SK-N-SH (cell line): Measurements from ENCODE around the gene C2orf74. TPM values are rescaled to one million over a fixed set of nuclear protein-coding genes. Genes with fewer than 3 reads are reported as not detected.

Experiments
- CTCF ChIA-PET: fragments of 300-600, 350-600 bp; formaldehyde crosslinking; extraction: SDS; loops from one replicate; lab custom pipeline; 2021; lab: Yijun Ruan, JAX
- POLR2A ChIA-PET: fragments of 350-600 bp; sonication (Branson Sonifier 250); formaldehyde crosslinking; extraction: SDS; loops from one replicate; lab custom pipeline; 2020; ENCODE audit warnings: antibody characterized with exemption, inconsistent platforms; lab: Yijun Ruan, JAX
- DNase-seq: peaks from one replicate; pipeline ENCODE4 v3.0.0; 2012
- H2AFZ ChIP-seq: fragments of 200-600 bp; sonication (generic); 2 replicates; pipeline ENCODE4 v1.8.1; 2016; ENCODE audit warnings: antibody characterized with exemption, mild to moderate bottlenecking, low read depth
- H3F3A ChIP-seq: fragments of 200-600 bp; sonication (generic); replicated peaks from 2 replicates; pipeline ENCODE3; 2016; ENCODE audit warnings: antibody characterized with exemption, mild to moderate bottlenecking; ENCODE audit not compliant: insufficient read depth
- H3K27ac ChIP-seq, 2 experiments: fragments of 200-500 bp in 1 of 2; fragments of 200-600 bp in 1 of 2; sonication (Bioruptor generic) in 1 of 2; sonication (generic), shearing (Covaris generic) in 1 of 2; 2 replicates each; pipeline versions ENCODE4 v1.5.1 to v1.6.1; 2014 to 2016; ENCODE audit warnings: low read depth in 2 of 2, inconsistent platforms in 1 of 2, low read length in 1 of 2, mild to moderate bottlenecking in 1 of 2, mixed read lengths in 1 of 2
- H3K27me3 ChIP-seq: fragments of 200-600 bp; sonication (generic), shearing (Covaris generic); 2 replicates; pipeline ENCODE4 v1.6.1; 2016; ENCODE audit warnings: mixed run types; ENCODE audit not compliant: insufficient read depth
- H3K36me3 ChIP-seq, 2 experiments: fragments of 200-500 bp in 1 of 2; fragments of 200-600 bp in 1 of 2; sonication (Bioruptor generic) in 1 of 2; sonication (generic) in 1 of 2; replicated peaks in 1 of 2; 2 replicates each; pipeline versions ENCODE3 to v1.5.1; 2014 to 2016; ENCODE audit warnings: low read length in 1 of 2, mild to moderate bottlenecking in 1 of 2; ENCODE audit not compliant: insufficient read depth in 2 of 2, control insufficient read depth in 1 of 2
- H3K4me1 ChIP-seq, 2 experiments: fragments of 200-500 bp in 1 of 2; fragments of 200-600 bp in 1 of 2; sonication (Bioruptor generic) in 1 of 2; sonication (generic), shearing (Covaris generic) in 1 of 2; 2 replicates each; pipeline versions ENCODE4 v1.5.1 to v1.6.1; 2014 to 2016; ENCODE audit warnings: low read depth in 1 of 2, low read length in 1 of 2, mixed run types in 1 of 2; ENCODE audit not compliant: insufficient read depth in 2 of 2, control insufficient read depth in 1 of 2
- H3K4me2 ChIP-seq: fragments of 200-600 bp; sonication (generic), shearing (Covaris generic); 2 replicates; pipeline ENCODE4 v1.6.1; 2017; ENCODE audit warnings: mixed run types
- H3K4me3 ChIP-seq, 2 experiments: fragments of 200-500 bp in 1 of 2; fragments of 200-600 bp in 1 of 2; sonication (Bioruptor generic) in 1 of 2; sonication (generic), shearing (Covaris generic) in 1 of 2; 2 replicates each; pipeline versions ENCODE4 v1.5.1 to v1.8.1; 2014 to 2016; ENCODE audit warnings: low read depth in 2 of 2, inconsistent platforms in 1 of 2, low read length in 1 of 2, mild to moderate bottlenecking in 1 of 2, mixed read lengths in 1 of 2, moderate library complexity in 1 of 2
- H3K79me2 ChIP-seq: fragments of 200-600 bp; sonication (generic); 2 replicates; pipeline ENCODE4 v1.8.1; 2017; ENCODE audit warnings: mild to moderate bottlenecking; ENCODE audit not compliant: insufficient read depth
- H3K9ac ChIP-seq: fragments of 200-600 bp; sonication (generic); 2 replicates; pipeline ENCODE4 v1.6.1; 2017; ENCODE audit warnings: mixed run types
- H3K9me2 ChIP-seq: fragments of 200-600 bp; sonication (generic); 2 replicates; pipeline ENCODE4 v1.6.1; 2017; ENCODE audit warnings: mixed run types
- H3K9me3 ChIP-seq: fragments of 200-600 bp; sonication (generic); 2 replicates; pipeline ENCODE4 v1.6.1; 2017; ENCODE audit warnings: mixed run types, mild to moderate bottlenecking, moderate library complexity
- H4K20me1 ChIP-seq: fragments of 200-600 bp; sonication (generic); 2 replicates; pipeline ENCODE4 v1.6.1; 2017; ENCODE audit warnings: mild to moderate bottlenecking, mixed run types; ENCODE audit not compliant: insufficient read depth
- FOXM1 ChIP-seq: IDR thresholded peaks from 2 replicates; pipeline ENCODE4 v1.4.0; 2012; ENCODE audit warnings: low read depth, mild to moderate bottlenecking
- NFIC ChIP-seq: IDR thresholded peaks from 2 replicates; pipeline ENCODE4 v1.4.0; 2012; ENCODE audit warnings: borderline replicate concordance
- TAF1 ChIP-seq: IDR thresholded peaks from 2 replicates; pipeline ENCODE4 v1.6.1; 2012; ENCODE audit warnings: low read depth, mild to moderate bottlenecking, low read length, moderate library complexity, borderline replicate concordance
- WGBS: methylation state at CpG from one replicate; pipeline ENCODE4 v1.1.6; 2017; ENCODE audit warnings: low lambda C conversion rate; 5-methylcytosine and 5-hydroxymethylcytosine counted together
- polyA plus RNA-seq, 3 experiments: library from polyadenylated mRNA; depleted of rRNA; stranded (reverse); fragments of >200 nt; gene quantifications; 2 replicates each; pipeline ENCODE4 v1.2.3, GENCODE V29; 2012
- TF ChIP-seq, protein P1 (sequence below): IDR thresholded peaks from 2 replicates; pipeline ENCODE4 v1.4.0; 2012; ENCODE audit warnings: low read depth, borderline replicate concordance
- TF ChIP-seq, protein P2 (sequence below): fragments of 150-350 bp; IDR thresholded peaks from 2 replicates; pipeline ENCODE4 v1.6.1; 2017; ENCODE audit warnings: antibody characterized with exemption, low read length, low read depth, borderline replicate concordance
- TF ChIP-seq, protein P3 (sequence below): IDR thresholded peaks from 2 replicates; pipeline ENCODE4 v1.4.0; 2012; ENCODE audit warnings: low read depth

The C2orf74 gene
- polyA plus RNA-seq, 1 of the 3 experiments (the other 2 are of a cell fraction), result 24.1 TPM

DNA sequence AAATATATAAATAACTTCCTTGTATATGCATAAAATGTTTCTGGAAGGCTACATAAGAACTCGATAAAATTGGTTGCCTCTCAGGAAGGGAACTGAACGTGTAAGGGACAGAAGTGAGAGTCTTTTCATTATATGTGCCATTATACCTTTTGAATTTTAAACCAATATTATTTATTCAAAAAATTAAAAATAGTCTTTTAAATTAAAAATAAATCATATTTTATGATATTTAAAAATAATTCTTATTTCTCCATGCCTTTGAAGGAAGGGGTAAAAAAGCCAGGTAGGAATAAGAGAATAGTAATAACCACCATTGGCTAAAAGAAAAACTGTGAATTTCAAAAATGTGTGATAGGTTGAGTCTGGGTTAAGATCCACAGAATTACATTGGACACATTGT lies 45.7 kb upstream of the C2orf74 start (continued):
- TF ChIP-seq, protein P1, sequence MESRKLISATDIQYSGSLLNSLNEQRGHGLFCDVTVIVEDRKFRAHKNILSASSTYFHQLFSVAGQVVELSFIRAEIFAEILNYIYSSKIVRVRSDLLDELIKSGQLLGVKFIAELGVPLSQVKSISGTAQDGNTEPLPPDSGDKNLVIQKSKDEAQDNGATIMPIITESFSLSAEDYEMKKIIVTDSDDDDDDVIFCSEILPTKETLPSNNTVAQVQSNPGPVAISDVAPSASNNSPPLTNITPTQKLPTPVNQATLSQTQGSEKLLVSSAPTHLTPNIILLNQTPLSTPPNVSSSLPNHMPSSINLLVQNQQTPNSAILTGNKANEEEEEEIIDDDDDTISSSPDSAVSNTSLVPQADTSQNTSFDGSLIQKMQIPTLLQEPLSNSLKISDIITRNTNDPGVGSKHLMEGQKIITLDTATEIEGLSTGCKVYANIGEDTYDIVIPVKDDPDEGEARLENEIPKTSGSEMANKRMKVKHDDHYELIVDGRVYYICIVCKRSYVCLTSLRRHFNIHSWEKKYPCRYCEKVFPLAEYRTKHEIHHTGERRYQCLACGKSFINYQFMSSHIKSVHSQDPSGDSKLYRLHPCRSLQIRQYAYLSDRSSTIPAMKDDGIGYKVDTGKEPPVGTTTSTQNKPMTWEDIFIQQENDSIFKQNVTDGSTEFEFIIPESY, result no peak
- TF ChIP-seq NFIC (no peak), TAF1 (no peak)
- TF ChIP-seq, all 33 proteins: peak for 0

- Histone ChIP-seq H3K9ac (no peak overlapping the region), H2AFZ (no peak overlapping the region), H3K9me3 (no peaks in the 10 kb centered on the region), H3K4me2 (no peak overlapping the region), H3K79me2 (no peaks in the 10 kb centered on the region), H3K4me1 (peaks cover 0 to 10% of the 10 kb centered on the region in 2 experiments; a peak in 2 of 4 replicates), H3K9me2 (no peaks in the 10 kb centered on the region), H3K4me3 (no peak overlapping the region), H3K36me3 (peaks cover 10 to 51% of the 10 kb centered on the region in 2 experiments), H4K20me1 (no peaks in the 10 kb centered on the region), H3F3A (peaks cover 9% of the 10 kb centered on the region), H3K27ac (no peak overlapping the region), H3K27me3 (no peaks in the 10 kb centered on the region)
- TF ChIP-seq FOXM1, result no peak
- TF ChIP-seq, protein P2, sequence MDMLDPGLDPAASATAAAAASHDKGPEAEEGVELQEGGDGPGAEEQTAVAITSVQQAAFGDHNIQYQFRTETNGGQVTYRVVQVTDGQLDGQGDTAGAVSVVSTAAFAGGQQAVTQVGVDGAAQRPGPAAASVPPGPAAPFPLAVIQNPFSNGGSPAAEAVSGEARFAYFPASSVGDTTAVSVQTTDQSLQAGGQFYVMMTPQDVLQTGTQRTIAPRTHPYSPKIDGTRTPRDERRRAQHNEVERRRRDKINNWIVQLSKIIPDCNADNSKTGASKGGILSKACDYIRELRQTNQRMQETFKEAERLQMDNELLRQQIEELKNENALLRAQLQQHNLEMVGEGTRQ, result no peak
- 92% methylated on average over 1 of the region's 1 CpG for WGBS
- ChIA-PET CTCF (interaction anchor here (0.7 kb wide), 1 partner anchor 26 kb away, joined by 3 read pairs; no protein-coding TSS in a partner anchor), POLR2A (interaction anchor here (0.7 kb wide), 1 partner anchor 8 kb away, joined by 4 read pairs; no protein-coding TSS in a partner anchor)
- DNase-seq, result no peak
Observed at GRCh38 chr2:61117534-61117933, 44.5 kb upstream of the C2orf74 start.

GRCh38 chr2:61125123-61125710 lies 36.8 kb upstream of the C2orf74 start:
- H3F3A ChIP-seq, result peaks cover 14% of the 10 kb centered on the region
- no peak for DNase-seq
- no peak overlapping the region for H3K4me3 ChIP-seq
- H3K4me2 ChIP-seq, result no peak overlapping the region
- WGBS, result 96% methylated on average over 3 of the region's 3 CpGs
- TF ChIP-seq, protein P3, sequence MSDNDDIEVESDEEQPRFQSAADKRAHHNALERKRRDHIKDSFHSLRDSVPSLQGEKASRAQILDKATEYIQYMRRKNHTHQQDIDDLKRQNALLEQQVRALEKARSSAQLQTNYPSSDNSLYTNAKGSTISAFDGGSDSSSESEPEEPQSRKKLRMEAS, result no peak
- peaks cover 0 to 10% of the 10 kb centered on the region in 2 experiments; a peak in 2 of 4 replicates for H3K4me1 ChIP-seq
- CTCF ChIA-PET, result interaction anchor here (4.1 kb wide), 1 partner anchor 10 kb away, joined by 15 read pairs; no protein-coding TSS in a partner anchor
- H3K9me3 ChIP-seq, result no peaks in the 10 kb centered on the region
- no peak overlapping the region for H3K27ac ChIP-seq
- H3K79me2 ChIP-seq, result no peaks in the 10 kb centered on the region
- no peaks in the 10 kb centered on the region for H3K27me3 ChIP-seq
- no peaks in the 10 kb centered on the region for H3K9me2 ChIP-seq
- H4K20me1 ChIP-seq, result no peaks in the 10 kb centered on the region
- H3K9ac ChIP-seq, result no peak overlapping the region
- peaks cover 0 to 27% of the 10 kb centered on the region in 2 experiments for H3K36me3 ChIP-seq
- no peak overlapping the region for H2AFZ ChIP-seq
- POLR2A ChIA-PET, result interaction anchor here (0.5 kb wide), 1 partner anchor 8 kb away, joined by 4 read pairs; no protein-coding TSS in a partner anchor
